Endothelial cell of umbilical vein (primary cell): ENCODE data around the gene ICAM1. TPM values are rescaled to one million over a fixed set of nuclear protein-coding genes. Genes with fewer than 3 reads are reported as not detected.
A peak's percentile ranks its signal among the peaks of the same experiment; 100 is the strongest.

Experiments
- BruUV-seq: library from RNA; stranded (reverse); fragments of 400-500 nt; replicated peaks from 2 replicates; lab custom pipeline; 2021; lab: Mats Ljungman, UMichigan
- CTCF ChIA-PET: fragments of 300-600, 350-600 bp; sonication (Branson Sonifier 250); formaldehyde crosslinking; loops from one replicate; lab custom pipeline; 2021; ENCODE audit warnings: antibody characterized with exemption, inconsistent platforms; lab: Charles Lee
- POLR2A ChIA-PET: fragments of 300-600, 350-600 bp; sonication (Branson Sonifier 250); formaldehyde crosslinking; loops from one replicate; lab custom pipeline; 2021; ENCODE audit warnings: antibody characterized with exemption, inconsistent platforms; lab: Charles Lee
- DNase-seq: peaks from one replicate; pipeline ENCODE4 v3.0.0-alpha.2; 2011; ENCODE audit warnings: low read depth, low spot score
- FAIRE-seq: peaks from 2 replicates; lab custom pipeline; 2011; peaks lifted over from hg19 to GRCh38; lab: Jason Lieb, UNC
- H2AFZ ChIP-seq: 2 replicates; pipeline ENCODE4 v1.6.0; 2012; ENCODE audit warnings: low read depth, low read length, control low read depth, inconsistent platforms
- H3K27ac ChIP-seq: 2 replicates; pipeline ENCODE4 v1.5.1; 2011; ENCODE audit warnings: low read depth, mild to moderate bottlenecking, control low read depth, low read length, moderate library complexity; ENCODE audit not compliant: insufficient read depth
- H3K27me3 ChIP-seq, 2 experiments: 2 replicates each; pipeline versions ENCODE4 v1.6.0 to v1.6.1; 2011; ENCODE audit warnings: low read length in 2 of 2, mixed read lengths in 1 of 2; ENCODE audit not compliant: control insufficient read depth in 2 of 2, insufficient read depth in 2 of 2
- H3K36me3 ChIP-seq, 2 experiments: 2 replicates in 1 of 2; 3 replicates in 1 of 2; pipeline ENCODE4 v1.5.1; 2011; ENCODE audit warnings: low read length in 2 of 2, mild to moderate bottlenecking in 1 of 2, moderate library complexity in 1 of 2; ENCODE audit not compliant: control insufficient read depth in 2 of 2, insufficient read depth in 2 of 2; ENCODE audit errors: extremely low read depth in 1 of 2
- H3K4me1 ChIP-seq: 3 replicates; pipeline ENCODE4 v1.5.1; 2011; ENCODE audit warnings: mild to moderate bottlenecking, low read length; ENCODE audit not compliant: control insufficient read depth, insufficient read depth; ENCODE audit errors: extremely low read depth
- H3K4me2 ChIP-seq: 2 replicates; pipeline ENCODE4 v1.6.1; 2011; ENCODE audit warnings: low read length, control low read depth, mixed read lengths; ENCODE audit not compliant: insufficient read depth
- H3K4me3 ChIP-seq, 3 experiments: fragments of 200-600 bp in 1 of 3; sonication (generic), shearing (Covaris generic) in 1 of 3; replicated peaks in 1 of 3; 2 replicates each; pipeline ENCODE4 v1.5.1; 2011 to 2016; ENCODE audit warnings: control low read depth in 3 of 3, low read length in 3 of 3, mild to moderate bottlenecking in 2 of 3, inconsistent platforms in 1 of 3, low read depth in 1 of 3, moderate library complexity in 1 of 3; ENCODE audit not compliant: insufficient read depth in 1 of 3
- H3K79me2 ChIP-seq: 2 replicates; pipeline ENCODE4 v1.6.0; 2012; ENCODE audit warnings: low read length, inconsistent platforms; ENCODE audit not compliant: control insufficient read depth, insufficient read depth
- H3K9ac ChIP-seq: replicated peaks from 2 replicates; pipeline ENCODE3; 2011; ENCODE audit warnings: low read length, control low read depth; ENCODE audit not compliant: insufficient read depth; ENCODE audit errors: extremely low read depth
- H3K9me1 ChIP-seq: replicated peaks from 3 replicates; pipeline ENCODE4 v1.6.0; 2011; ENCODE audit warnings: mild to moderate bottlenecking, low read length; ENCODE audit not compliant: control insufficient read depth, insufficient read depth; ENCODE audit errors: extremely low read depth
- H3K9me3 ChIP-seq: replicated peaks from 2 replicates; pipeline ENCODE4 v1.5.1; 2012; ENCODE audit warnings: low read length, inconsistent platforms; ENCODE audit not compliant: control insufficient read depth, insufficient read depth
- H4K20me1 ChIP-seq: replicated peaks from 2 replicates; pipeline ENCODE3; 2011; ENCODE audit warnings: mild to moderate bottlenecking, low read length; ENCODE audit not compliant: control insufficient read depth, insufficient read depth; ENCODE audit errors: extremely low read depth
- CTCF ChIP-seq, 2 donors: IDR thresholded peaks; 1 replicate in 1 of 2; 2 replicates in 1 of 2; pipeline ENCODE4 v1.5.1; 2011; ENCODE audit warnings: low read length in 2 of 2, mild to moderate bottlenecking in 2 of 2, moderate library complexity in 2 of 2, control low read depth in 1 of 2, inconsistent platforms in 1 of 2, low read depth in 1 of 2; ENCODE audit not compliant: insufficient read depth in 1 of 2; ENCODE audit errors: extremely low read depth in 1 of 2
- EZH2 ChIP-seq: IDR thresholded peaks from 2 replicates; pipeline ENCODE4 v1.6.1; 2012; ENCODE audit warnings: borderline replicate concordance, low read depth, mild to moderate bottlenecking, moderate library complexity, low read length, inconsistent platforms; ENCODE audit not compliant: severe bottlenecking
- FOS ChIP-seq: IDR thresholded peaks from 2 replicates; pipeline ENCODE4 v1.6.1; 2011; ENCODE audit warnings: mild to moderate bottlenecking, low read length, moderate library complexity, borderline replicate concordance; ENCODE audit not compliant: insufficient read depth
- GATA2 ChIP-seq: IDR thresholded peaks from 2 replicates; pipeline ENCODE4 v1.7.0; 2011; ENCODE audit warnings: low read depth, mild to moderate bottlenecking, moderate library complexity, mixed read lengths, low read length; ENCODE audit not compliant: insufficient read length, insufficient read depth
- JUN ChIP-seq: IDR thresholded peaks from 2 replicates; pipeline ENCODE4 v1.6.1; 2011; ENCODE audit warnings: borderline replicate concordance, low read depth; ENCODE audit not compliant: insufficient read length, insufficient read depth
- MAX ChIP-seq: IDR thresholded peaks from 2 replicates; pipeline ENCODE4 v1.6.1; 2011; ENCODE audit not compliant: insufficient read depth, insufficient read length
- MYC ChIP-seq: IDR thresholded peaks from one replicate; pipeline ENCODE4 v1.6.1; 2011; ENCODE audit warnings: mild to moderate bottlenecking, low read depth, low read length
- POLR2A ChIP-seq: IDR thresholded peaks from 2 replicates; pipeline ENCODE4 v1.6.1; 2012; ENCODE audit warnings: low read depth, mild to moderate bottlenecking, control low read depth, low read length
- POLR2AphosphoS5 ChIP-seq: IDR thresholded peaks from 2 replicates; pipeline ENCODE4 v1.6.1; 2012; ENCODE audit warnings: low read depth, mild to moderate bottlenecking, control low read depth, low read length, moderate library complexity; ENCODE audit not compliant: insufficient read depth
- dilution Hi-C: fragments of 300-500 bp; cut with MboI; formaldehyde crosslinking; loops from one replicate; pipeline ENCODE4 v1.15.0; 2019; ENCODE audit warnings: low sequenced_read_pairs; ENCODE audit not compliant: extremely low pct_ligation_motif_present
- intact Hi-C: fragments of 100-400 bp; cut with micrococcal nuclease; formaldehyde crosslinking; loops from one replicate; pipeline ENCODE4 v1.10.0; 2022
- polyA plus RNA-seq, 4 experiments: library from polyadenylated mRNA; depleted of rRNA in 3 of 4; stranded (reverse) in 3 of 4; unstranded in 1 of 4; fragments of >200 nt; gene quantifications; 2 replicates each; pipeline versions ENCODE4 v1.2.1 to v1.2.3, GENCODE V29; 2011 to 2012; ENCODE audit warnings: missing spikeins in 1 of 4
- total RNA-seq: library from RNA; stranded (reverse); gene quantifications from 2 replicates; pipeline ENCODE4 v1.2.3, GENCODE V29; 2021

ICAM1 gene
- total and polyA plus RNA-seq, 2 donors (not counting 3 experiments of a cell fraction or from before 2014, with no cell fraction given), result 20.5 to 30.4 TPM

DNA sequence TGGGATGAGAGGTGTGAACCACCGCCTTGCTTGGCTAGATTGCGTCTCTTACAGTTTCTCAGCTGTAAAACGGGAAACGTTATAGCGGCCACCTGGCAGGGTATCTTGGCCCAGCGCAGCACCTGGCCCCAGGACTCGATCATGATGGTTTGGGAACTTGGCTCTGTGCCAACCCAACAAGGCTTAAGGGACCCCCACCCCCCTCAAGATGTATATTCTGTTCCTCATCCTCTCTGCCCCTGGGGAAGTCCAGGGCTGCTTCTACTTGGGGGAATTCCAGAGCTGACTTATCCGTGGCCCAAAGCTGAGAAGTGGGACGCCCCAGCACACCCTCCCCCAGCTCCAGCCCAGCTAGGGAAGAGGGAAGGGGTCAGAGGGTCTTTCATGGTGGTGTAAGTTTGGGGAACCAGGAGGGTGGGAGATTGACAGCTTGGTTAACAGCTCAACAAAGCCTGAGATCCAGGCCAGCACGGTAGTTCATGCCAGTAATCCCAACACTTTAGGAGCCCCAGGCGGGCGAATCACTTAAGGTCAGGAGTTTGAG lies 695 bp downstream of the ICAM1 start:
- FAIRE-seq (no peak), DNase-seq (peak; percentile 61)
- H3K4me3 ChIP-seq, result peak overlapping the region in 2 of 3 experiments; percentile 20 to 31
- dilution Hi-C loops (no loop called here), intact Hi-C loops (loop anchor here (2.0 to 5.0 kb wide), 2 partner anchors 15 to 46 kb away; partner anchors contain the start of genes FDX2 and ICAM4)
- no peaks in the 10 kb centered on the region for H3K36me3 ChIP-seq
- no peak overlapping the region for H2AFZ ChIP-seq
- no peak for TF ChIP-seq FOS
- TF ChIP-seq CTCF (IDR thresholded peaks at IDR 0.05; ENCODE audit: extremely low read depth in 1 of 2, insufficient read depth in 1 of 2, low read depth in 1 of 2, low read length in 2 of 2), result no peak
- TF ChIP-seq JUN, result no peak
- no peak for TF ChIP-seq EZH2
- no peak for TF ChIP-seq POLR2A
- no peak for TF ChIP-seq GATA2
- TF ChIP-seq POLR2AphosphoS5, result no peak
- TF ChIP-seq MAX, result no peak
- TF ChIP-seq MYC, result no peak
- H3K4me1 ChIP-seq, result peaks cover 36% of the 10 kb centered on the region
- H4K20me1 ChIP-seq, result no peaks in the 10 kb centered on the region
- H3K9ac ChIP-seq, result peak overlapping the region; percentile 53
- BruUV-seq, result TSS peak; percentile 40
- no peaks in the 10 kb centered on the region for H3K79me2 ChIP-seq
- H3K4me2 ChIP-seq, result peak overlapping the region; percentile 4
- ChIA-PET POLR2A (interaction anchor here (2.5 to 2.6 kb wide), 3 partner anchors 20 to 117 kb away, joined by 13 to 15 read pairs (median 14); partner anchors contain the start of gene RAVER1), CTCF (interaction anchor here (0.6 to 9.0 kb wide), 18 partner anchors 9 to 341 kb away, joined by 3 to 411 read pairs (median 7); partner anchors contain the start of genes CDC37, FDX2, ICAM4 and ICAM5)
- no peak overlapping the region for H3K27ac ChIP-seq
- no peaks in the 10 kb centered on the region for H3K9me3 ChIP-seq
- H3K9me1 ChIP-seq, result no peaks in the 10 kb centered on the region
- no peaks in the 10 kb centered on the region for H3K27me3 ChIP-seq
